GM19025 (cell line): ENCODE measurements around the gene RNLS.

Source experiments
- ATAC-seq: cut with Tn5 transposase; IDR thresholded peaks from one replicate; pipeline ENCODE4 v1.9.1; 2021; ENCODE audit warnings: mild to moderate bottlenecking, low read depth, moderate library complexity; ENCODE audit not compliant: unreplicated experiment

The RNLS gene

GRCh38 chr10:88582806-88583583 lies at the start of gene RNLS:
TSS of gene RNLS (minus strand) at chr10:88583318.
- ATAC-seq: peak; percentile 78

- no peak for ATAC-seq
Measured at GRCh38 chr10:88624840-88625239, 41.7 kb upstream of the RNLS start.

GRCh38 chr10:88623835-88624234 lies 40.7 kb upstream of the RNLS start:
- ATAC-seq: no peak

GRCh38 chr10:88620441-88620840 lies 37.3 kb upstream of the RNLS start:
- ATAC-seq: no peak

- no peak for ATAC-seq
Measured at GRCh38 chr10:88618496-88618895, 35.4 kb upstream of the RNLS start.

- ATAC-seq: no peak
Measured at GRCh38 chr10:88617772-88618300, 34.7 kb upstream of the RNLS start.

GRCh38 chr10:88616250-88616977 lies 33.3 kb upstream of the RNLS start:
- ATAC-seq: no peak

DNA sequence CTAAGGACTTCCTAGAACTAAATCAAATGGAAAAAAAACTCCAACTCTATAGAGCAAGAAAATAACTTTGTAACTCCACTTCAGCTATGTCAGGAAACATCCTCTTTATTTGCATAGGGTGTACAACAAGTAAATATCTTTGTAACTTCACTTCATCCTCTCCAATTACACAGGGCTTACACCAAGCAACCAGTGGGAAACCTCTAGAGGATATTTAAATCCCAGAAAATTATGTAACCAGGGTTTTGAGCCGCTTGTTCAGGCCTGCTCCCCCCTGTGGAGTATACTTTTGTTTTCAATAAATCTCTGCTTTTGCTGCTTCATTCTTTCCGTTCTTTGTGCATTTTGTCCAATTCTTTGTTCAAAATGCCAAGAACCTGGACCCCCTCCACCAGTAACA lies 25.7 kb upstream of the RNLS start:
- no peak for ATAC-seq

DNA sequence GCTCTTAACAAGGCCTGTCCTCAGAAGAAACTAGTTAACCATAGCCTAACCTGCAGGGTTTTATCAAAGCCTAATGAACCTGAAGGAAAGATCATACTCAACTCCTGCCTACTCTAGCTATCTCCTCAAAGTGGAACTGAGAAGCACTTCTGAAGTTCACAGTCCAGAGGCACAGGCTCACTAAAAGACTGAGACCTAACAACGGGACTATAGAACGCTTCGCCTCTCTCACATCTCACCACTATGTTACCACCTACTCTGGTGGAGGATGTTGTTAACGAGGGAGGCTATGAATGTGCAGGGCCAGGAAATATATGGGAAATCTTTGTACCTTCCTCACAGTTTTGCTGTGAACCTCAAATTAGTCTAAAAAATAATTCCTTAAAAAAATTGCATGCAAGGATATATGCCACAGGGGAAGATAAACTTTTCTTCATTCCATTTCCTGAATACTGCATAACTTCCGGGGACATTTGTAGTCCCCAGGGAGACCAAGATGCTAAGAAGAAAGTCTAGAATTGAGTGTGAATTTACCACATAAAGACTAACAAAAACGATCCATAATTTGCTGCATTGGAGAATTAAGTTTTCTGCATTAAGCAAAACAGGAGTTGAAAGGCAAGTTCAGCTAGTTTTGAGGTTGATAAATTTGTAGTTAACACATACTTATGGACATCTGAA lies 25.1 kb upstream of the RNLS start:
- ATAC-seq: peak; percentile 55

- ATAC-seq: peak; percentile 83
Measured at GRCh38 chr10:88598055-88598454, 14.9 kb upstream of the RNLS start.

DNA sequence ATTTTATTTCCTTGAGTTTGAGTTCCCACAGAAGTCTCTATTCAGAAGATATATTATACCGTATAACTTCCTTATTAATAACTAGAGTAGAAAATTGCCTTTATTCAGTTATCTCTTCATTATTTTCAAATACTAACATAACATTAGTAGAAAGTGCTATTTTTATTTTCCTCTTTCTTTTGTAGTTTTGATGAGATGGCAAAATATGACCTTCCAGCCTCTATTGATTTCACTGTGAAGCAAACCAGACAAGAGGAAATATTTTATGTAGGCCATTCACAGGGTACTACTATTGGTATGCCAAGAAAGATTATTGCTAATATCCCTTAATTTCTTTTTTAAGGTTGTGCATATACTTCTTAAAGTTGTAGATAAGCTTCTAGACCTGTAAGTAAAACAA lies 11.4 kb upstream of the RNLS start:
- ATAC-seq: no peak

DNA sequence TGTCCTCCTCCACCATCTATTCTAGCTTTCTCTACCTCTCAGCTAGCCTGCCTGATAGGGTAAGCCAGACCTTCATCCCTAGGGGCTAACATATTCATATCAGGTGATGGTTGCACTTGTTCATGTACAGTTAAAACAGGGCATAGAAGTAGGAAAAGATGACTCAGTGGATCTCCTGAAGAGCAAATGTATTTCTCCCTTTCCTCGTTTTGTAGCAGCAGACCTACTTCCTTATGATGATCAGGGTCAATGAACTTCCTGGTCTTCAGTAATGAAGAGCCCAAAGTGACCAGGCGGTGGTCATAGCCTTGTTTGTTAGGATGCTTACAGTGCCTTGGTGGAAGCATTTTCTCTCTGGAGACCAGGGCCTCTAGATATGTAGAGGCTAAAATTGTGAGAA lies 9.8 kb upstream of the RNLS start:
- no peak for ATAC-seq

DNA sequence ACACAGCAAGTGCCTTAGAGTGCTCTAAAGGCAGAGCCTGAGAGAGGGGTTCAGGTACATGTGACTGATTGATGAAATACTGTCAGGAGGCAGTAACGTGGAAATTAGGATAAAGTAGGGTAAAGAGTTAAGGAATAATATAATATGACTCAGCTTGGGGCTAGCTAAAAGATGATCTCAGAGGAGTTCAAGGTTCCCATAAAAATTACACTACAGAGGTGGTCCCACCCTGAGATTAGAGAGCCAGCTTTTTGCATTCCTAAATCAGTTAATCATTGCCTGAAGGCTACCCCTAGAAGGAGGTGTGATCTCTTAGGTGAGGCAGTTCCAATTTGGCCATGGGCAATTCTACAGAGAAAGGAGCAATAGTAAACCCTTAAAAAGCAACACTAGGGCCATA lies 9.3 kb upstream of the RNLS start:
- no peak for ATAC-seq

DNA sequence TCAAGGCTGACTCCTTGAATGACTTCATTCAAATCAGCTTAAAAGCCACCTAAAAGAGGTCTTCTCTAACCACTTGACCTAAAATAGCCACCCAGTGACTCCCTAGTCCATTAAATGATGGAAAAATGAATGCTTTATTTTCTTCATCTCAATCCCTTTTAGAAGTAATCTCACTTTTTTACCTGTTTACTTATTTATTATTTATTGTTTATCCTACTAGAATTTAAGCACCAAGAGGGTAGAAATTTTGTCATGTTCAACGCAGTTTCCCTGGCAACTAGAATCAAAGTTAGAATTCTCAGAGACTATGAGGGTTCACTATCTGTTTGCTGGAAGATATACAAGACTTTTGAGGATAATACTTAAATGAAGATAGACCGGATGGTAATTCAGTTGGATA lies 3.3 kb upstream of the RNLS start, which contains the start of gene LIPJ:
LIPJ (plus strand) TSS at position 301 of the 400 bp plus-strand sequence. CDS start 3,926 bp downstream, outside the sequence.
- no peak for ATAC-seq

DNA sequence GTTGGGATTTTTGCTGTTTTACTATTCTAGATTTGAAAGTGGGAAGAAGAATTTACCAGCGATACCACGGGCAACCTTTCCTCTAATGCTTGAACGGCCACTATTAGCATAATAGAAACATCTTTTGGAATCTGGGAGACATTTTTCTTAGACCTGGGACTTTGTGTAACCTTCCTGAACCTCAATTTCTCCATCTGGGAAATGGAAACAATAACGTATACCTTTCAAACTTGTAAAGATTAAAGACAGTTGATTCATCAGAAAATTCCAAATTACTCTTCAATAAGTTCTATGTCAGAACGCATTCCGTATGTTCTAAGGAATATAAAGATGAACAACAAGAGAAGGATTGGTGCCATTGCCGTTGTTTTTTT lies 453 bp upstream of the RNLS start:
- ATAC-seq: no peak

GRCh38 chr10:88582411-88582805 lies 710 bp downstream of the RNLS start:
- ATAC-seq: no peak

DNA sequence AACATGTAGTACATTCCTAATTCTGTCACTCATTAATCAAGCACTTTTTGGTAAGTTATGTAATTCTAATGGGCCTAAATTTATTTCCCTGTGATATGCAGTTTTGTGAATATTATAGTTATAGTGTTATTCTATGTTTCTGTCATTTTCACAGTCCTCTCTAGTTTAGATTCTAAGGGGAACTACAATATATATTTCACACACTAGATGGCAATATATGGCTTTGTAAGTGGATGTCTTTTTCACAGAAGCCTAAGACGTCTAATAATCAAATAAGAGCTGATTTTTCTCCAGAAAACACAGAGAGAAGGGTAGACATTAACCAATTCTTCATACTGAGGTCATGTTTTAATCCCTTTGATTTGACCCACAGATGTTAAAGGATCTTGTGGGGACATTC lies 18.0 kb downstream of the RNLS start:
- no peak for ATAC-seq

DNA sequence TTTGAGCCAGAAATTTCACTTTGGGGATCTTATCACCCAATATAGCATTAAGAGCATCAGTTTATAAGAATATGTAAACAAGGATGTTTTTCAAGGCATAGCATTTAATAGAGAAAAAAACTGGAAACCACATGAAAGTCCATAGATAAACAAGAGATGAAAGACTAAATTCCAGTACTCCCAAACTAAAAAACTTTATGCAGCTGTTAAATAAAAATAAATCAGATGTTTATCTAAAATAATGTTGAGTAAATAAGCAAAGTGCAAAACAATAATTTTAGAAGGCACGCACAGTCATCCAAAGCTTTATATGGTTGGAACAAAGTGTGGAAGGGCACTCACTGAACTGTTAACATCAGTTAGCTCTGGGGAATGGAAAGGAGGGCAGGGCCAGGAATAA lies 21.0 kb downstream of the RNLS start:
- ATAC-seq: no peak

- ATAC-seq: no peak
Measured at GRCh38 chr10:88557658-88558057, 25.5 kb downstream of the RNLS start.

DNA sequence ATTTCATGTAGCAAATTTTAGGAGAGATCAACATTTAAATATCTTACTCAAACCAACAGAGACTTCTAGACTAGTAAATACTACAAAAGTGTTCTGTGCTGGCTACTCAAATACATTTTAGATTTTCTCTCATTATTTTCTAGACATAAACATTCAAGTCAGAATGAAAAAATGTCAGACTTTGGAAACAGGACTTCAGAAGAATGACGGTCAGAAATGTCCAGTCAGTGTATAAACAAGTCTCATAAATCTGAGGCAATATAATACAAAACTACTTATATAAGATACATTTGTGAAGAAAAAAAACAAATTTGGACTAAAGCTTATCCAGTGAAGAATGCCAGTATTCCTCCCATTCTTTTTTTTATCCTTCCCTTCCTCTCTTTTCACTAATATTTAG lies 25.9 kb downstream of the RNLS start:
- no peak for ATAC-seq
